HG03159 (cell line): ENCODE measurements around the gene MTMR8.

Source experiments
- ATAC-seq: cut with Tn5 transposase; IDR thresholded peaks from one replicate; pipeline ENCODE4 v1.9.1; 2021; ENCODE audit warnings: mild to moderate bottlenecking, moderate library complexity; ENCODE audit not compliant: unreplicated experiment

The MTMR8 gene

GRCh38 chrX:64321507-64321906, 73.7 kb downstream of the MTMR8 start:
- ATAC-seq: no peak

GRCh38 chrX:64313624-64314023, 81.6 kb downstream of the MTMR8 start:
- no peak for ATAC-seq

- no peak for ATAC-seq
Measured at GRCh38 chrX:64306712-64307111, 88.5 kb downstream of the MTMR8 start.

- ATAC-seq: no peak
Measured at GRCh38 chrX:64291123-64291522, 104.1 kb downstream of the MTMR8 start.

GRCh38 chrX:64265265-64265664, 130.0 kb downstream of the MTMR8 start:
- no peak for ATAC-seq

- ATAC-seq: no peak
Measured at GRCh38 chrX:64230123-64230970, 164.9 kb downstream of the MTMR8 start, which contains the start of gene ASB12. Gene ASB12, minus strand, starts transcription at chrX:64230607. Its CDS starts 4,957 bp downstream, at chrX:64225650.

- no peak for ATAC-seq
Measured at GRCh38 chrX:64229154-64229553, 166.1 kb downstream of the MTMR8 start.
